GM12891 (cell line): ENCODE data around the gene SHB.

ENCODE experiments used
- PAX5 ChIP-seq: IDR thresholded peaks from 2 replicates; pipeline ENCODE4 v1.6.1; 2011; ENCODE audit warnings: low read length, moderate library complexity, mild to moderate bottlenecking; ENCODE audit not compliant: insufficient read depth, severe bottlenecking
- POLR2A ChIP-seq: IDR thresholded peaks from 2 replicates; pipeline ENCODE4 v1.6.1; 2011; ENCODE audit warnings: low read depth, low read length, control low read depth
- POLR2AphosphoS5 ChIP-seq: IDR thresholded peaks from 2 replicates; pipeline ENCODE4 v1.6.1; 2011; ENCODE audit warnings: low read depth, low read length, control low read depth
- POU2F2 ChIP-seq: IDR thresholded peaks from 2 replicates; pipeline ENCODE4 v1.6.1; 2011; ENCODE audit warnings: low read depth, mild to moderate bottlenecking, control low read depth, low read length, moderate library complexity
- SPI1 ChIP-seq: IDR thresholded peaks from 2 replicates; pipeline ENCODE4 v1.6.1; 2011; ENCODE audit warnings: low read depth, low read length, control low read depth
- TAF1 ChIP-seq: IDR thresholded peaks from 2 replicates; pipeline ENCODE4 v1.6.1; 2011; ENCODE audit warnings: low read depth, low read length, control low read depth

DNA sequence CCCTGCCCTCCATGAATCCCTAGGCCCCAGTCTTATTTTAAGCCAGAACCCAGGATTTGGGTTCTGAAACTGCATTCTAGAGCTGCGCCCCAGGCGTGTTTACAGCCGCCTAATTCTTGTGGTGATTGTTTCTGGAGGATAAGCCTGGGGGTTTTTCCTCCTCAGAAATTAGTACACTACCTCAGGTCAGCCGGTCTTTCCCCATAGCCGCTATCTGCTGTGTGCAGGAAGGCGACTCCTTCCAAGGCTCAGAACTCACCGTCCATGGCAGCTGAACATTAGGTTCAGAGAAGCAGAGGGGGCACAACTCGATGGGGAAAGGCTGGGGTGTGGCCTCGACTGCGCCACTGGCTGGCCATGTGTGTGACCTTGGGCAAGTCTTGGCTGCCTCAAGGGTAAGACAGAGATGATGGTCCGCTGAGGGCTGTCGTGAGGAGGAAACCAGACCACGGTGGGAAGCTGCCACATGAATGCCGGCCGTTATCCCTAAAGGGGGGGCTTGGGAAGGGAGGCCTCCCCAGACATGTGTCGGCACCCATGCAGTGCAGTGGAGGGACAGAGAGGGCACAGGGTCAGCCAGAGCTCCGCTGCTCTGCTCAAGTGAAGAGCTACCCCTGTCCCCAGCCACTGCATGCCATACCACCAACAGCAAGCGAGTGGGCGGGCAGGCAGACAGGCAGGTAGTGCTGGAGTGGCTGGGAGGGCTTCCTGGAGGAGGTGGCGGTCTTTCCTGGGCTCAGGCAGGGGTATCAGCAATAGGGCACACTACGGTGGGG is 28.9 kb downstream of the SHB start:
- TF ChIP-seq POLR2A (no peak), POU2F2 (no peak), POLR2AphosphoS5 (no peak), PAX5 (no peak), SPI1 (no peak), TAF1 (no peak)
